Astrocyte (in vitro differentiated cells and primary cell): ENCODE data around the gene WDSUB1. TPM values are rescaled to one million over a fixed set of nuclear protein-coding genes. Genes with fewer than 3 reads are reported as not detected.

ENCODE experiments used
- DNase-seq: peaks from one replicate; pipeline ENCODE4 v3.0.0-alpha.2; 2010; ENCODE audit warnings: low read depth
- FAIRE-seq: peaks from 2 replicates; lab custom pipeline; 2011; peaks lifted over from hg19 to GRCh38; lab: Jason Lieb, UNC
- H2AFZ ChIP-seq: 2 replicates; pipeline ENCODE4 v1.6.0; 2012; ENCODE audit warnings: low read depth, low read length, inconsistent platforms
- H3K27ac ChIP-seq: 2 replicates; pipeline ENCODE4 v1.5.1; 2011; ENCODE audit warnings: low read depth, low read length, inconsistent platforms
- H3K27me3 ChIP-seq: 2 replicates; pipeline ENCODE4 v1.6.0; 2011; ENCODE audit warnings: low read length, inconsistent platforms; ENCODE audit not compliant: insufficient read depth
- H3K36me3 ChIP-seq: 2 replicates; pipeline ENCODE4 v1.5.1; 2011; ENCODE audit warnings: low read length, inconsistent platforms; ENCODE audit not compliant: insufficient read depth
- H3K4me1 ChIP-seq: 2 replicates; pipeline ENCODE4 v1.5.1; 2011; ENCODE audit warnings: low read length, inconsistent platforms; ENCODE audit not compliant: insufficient read depth
- H3K4me2 ChIP-seq: 2 replicates; pipeline ENCODE4 v1.6.0; 2012; ENCODE audit warnings: low read length, inconsistent platforms
- H3K4me3 ChIP-seq: 2 replicates; pipeline ENCODE4 v1.5.1; 2011; ENCODE audit warnings: low read depth, mild to moderate bottlenecking, low read length, inconsistent platforms; ENCODE audit not compliant: insufficient read depth
- H3K79me2 ChIP-seq: 2 replicates; pipeline ENCODE4 v1.6.0; 2012; ENCODE audit warnings: mild to moderate bottlenecking, low read length, inconsistent platforms; ENCODE audit not compliant: insufficient read depth
- H3K9ac ChIP-seq: 2 replicates; pipeline ENCODE4 v1.6.0; 2012; ENCODE audit warnings: mild to moderate bottlenecking, low read length, inconsistent platforms
- H3K9me3 ChIP-seq: 2 replicates; pipeline ENCODE4 v1.5.1; 2012; ENCODE audit warnings: low read depth, mild to moderate bottlenecking, low read length, inconsistent platforms; ENCODE audit not compliant: insufficient read depth
- H4K20me1 ChIP-seq: 2 replicates; pipeline ENCODE4 v1.6.0; 2012; ENCODE audit warnings: low read length, inconsistent platforms; ENCODE audit not compliant: insufficient read depth
- H3K27ac Mint-ChIP-seq: one replicate; pipeline ENCODE4 v1.8.0; 2021; ENCODE audit warnings: mild to moderate bottlenecking, mixed read lengths; ENCODE audit not compliant: unreplicated experiment
- H3K27me3 Mint-ChIP-seq: one replicate; pipeline ENCODE4 v1.8.0; 2021; ENCODE audit warnings: low read depth, mixed read lengths; ENCODE audit not compliant: unreplicated experiment
- H3K36me3 Mint-ChIP-seq: one replicate; pipeline ENCODE4 v1.8.0; 2021; ENCODE audit warnings: low read depth, mixed read lengths; ENCODE audit not compliant: unreplicated experiment
- H3K4me1 Mint-ChIP-seq: one replicate; pipeline ENCODE4 v1.8.0; 2021; ENCODE audit warnings: low read depth, mixed read lengths; ENCODE audit not compliant: unreplicated experiment
- H3K4me3 Mint-ChIP-seq: one replicate; pipeline ENCODE4 v1.8.0; 2021; ENCODE audit warnings: mild to moderate bottlenecking, moderate library complexity, mixed read lengths; ENCODE audit not compliant: unreplicated experiment
- H3K9me3 Mint-ChIP-seq: one replicate; pipeline ENCODE4 v1.8.0; 2021; ENCODE audit warnings: mild to moderate bottlenecking, mixed read lengths; ENCODE audit not compliant: unreplicated experiment
- EZH2 ChIP-seq: IDR thresholded peaks from 2 replicates; pipeline ENCODE4 v1.6.1; 2012; ENCODE audit warnings: mild to moderate bottlenecking, low read length, inconsistent platforms; ENCODE audit not compliant: insufficient read depth
- total RNA-seq: library from RNA; stranded (reverse); gene quantifications from 2 replicates; pipeline ENCODE4 v1.2.1, GENCODE V29; 2021
- TF ChIP-seq, protein P1 (sequence below): IDR thresholded peaks from 2 replicates; pipeline ENCODE4 v1.5.1; 2011; ENCODE audit warnings: low read depth, mild to moderate bottlenecking, inconsistent platforms, low read length, moderate library complexity; ENCODE audit not compliant: insufficient read depth

The WDSUB1 gene
- total RNA-seq, 1 donor from 2014 or later = 5.4 TPM

DNA sequence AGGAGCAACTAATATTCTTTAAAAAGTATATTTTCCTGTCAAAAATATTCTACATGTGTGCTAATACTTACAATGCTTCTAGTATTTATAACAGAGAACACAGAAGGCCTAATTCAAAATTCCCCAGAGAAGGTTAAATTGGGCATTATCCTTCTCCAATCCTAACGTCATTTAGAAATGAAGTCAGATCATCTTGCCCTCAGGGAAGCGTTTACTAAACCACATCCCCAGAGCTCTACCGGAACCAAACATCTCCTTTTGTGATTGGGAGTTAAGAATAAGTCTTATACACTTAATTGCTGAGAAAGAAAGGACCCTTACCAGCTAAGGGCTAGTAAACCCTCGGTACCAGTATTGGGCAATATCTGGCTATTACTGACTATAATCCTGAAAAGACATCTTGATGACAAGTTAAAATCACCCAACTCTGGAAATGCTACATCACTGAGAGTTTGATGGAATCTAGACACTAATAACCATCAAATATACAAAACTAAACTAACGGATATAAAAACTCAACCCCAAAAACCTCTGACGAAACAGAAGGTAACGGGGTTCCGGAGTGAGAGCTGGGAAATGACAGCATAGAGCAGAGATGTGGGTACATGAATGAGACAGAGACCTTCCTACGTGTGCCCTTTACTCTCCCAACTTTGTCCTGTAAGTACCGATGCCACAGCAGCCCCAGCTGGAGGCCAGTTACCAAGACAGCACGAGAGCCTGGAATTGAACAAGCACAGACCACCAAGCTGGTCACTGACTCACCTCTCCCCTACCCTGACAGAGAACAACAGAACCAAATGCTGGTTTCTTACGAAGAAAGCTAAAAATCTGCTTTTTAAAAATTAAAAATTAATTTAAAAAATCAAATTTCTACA, 35.0 kb downstream of the WDSUB1 start:
- H4K20me1 ChIP-seq = no peaks in the 10 kb centered on the region
- H3K9ac ChIP-seq = no peak overlapping the region
- H3K4me3 ChIP-seq = no peak overlapping the region
- TF ChIP-seq EZH2 = no peak
- TF ChIP-seq, protein P1, sequence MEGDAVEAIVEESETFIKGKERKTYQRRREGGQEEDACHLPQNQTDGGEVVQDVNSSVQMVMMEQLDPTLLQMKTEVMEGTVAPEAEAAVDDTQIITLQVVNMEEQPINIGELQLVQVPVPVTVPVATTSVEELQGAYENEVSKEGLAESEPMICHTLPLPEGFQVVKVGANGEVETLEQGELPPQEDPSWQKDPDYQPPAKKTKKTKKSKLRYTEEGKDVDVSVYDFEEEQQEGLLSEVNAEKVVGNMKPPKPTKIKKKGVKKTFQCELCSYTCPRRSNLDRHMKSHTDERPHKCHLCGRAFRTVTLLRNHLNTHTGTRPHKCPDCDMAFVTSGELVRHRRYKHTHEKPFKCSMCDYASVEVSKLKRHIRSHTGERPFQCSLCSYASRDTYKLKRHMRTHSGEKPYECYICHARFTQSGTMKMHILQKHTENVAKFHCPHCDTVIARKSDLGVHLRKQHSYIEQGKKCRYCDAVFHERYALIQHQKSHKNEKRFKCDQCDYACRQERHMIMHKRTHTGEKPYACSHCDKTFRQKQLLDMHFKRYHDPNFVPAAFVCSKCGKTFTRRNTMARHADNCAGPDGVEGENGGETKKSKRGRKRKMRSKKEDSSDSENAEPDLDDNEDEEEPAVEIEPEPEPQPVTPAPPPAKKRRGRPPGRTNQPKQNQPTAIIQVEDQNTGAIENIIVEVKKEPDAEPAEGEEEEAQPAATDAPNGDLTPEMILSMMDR = no peak
- no peaks in the 10 kb centered on the region for H3K27me3 ChIP-seq
- peaks cover 4% of the 10 kb centered on the region for H3K4me1 ChIP-seq
- H3K9me3 Mint-ChIP-seq = no peaks in the 10 kb centered on the region
- H3K4me3 Mint-ChIP-seq = no peak overlapping the region
- H3K4me1 Mint-ChIP-seq = no peaks in the 10 kb centered on the region
- no peaks in the 10 kb centered on the region for H3K9me3 ChIP-seq
- no peak overlapping the region for H3K27ac Mint-ChIP-seq
- no peak overlapping the region for H2AFZ ChIP-seq
- H3K79me2 ChIP-seq = no peaks in the 10 kb centered on the region
- no peak overlapping the region for H3K27ac ChIP-seq
- H3K36me3 ChIP-seq = no peaks in the 10 kb centered on the region
- peaks cover 14% of the 10 kb centered on the region for H3K36me3 Mint-ChIP-seq
- FAIRE-seq (no peak), DNase-seq (no peak)
- H3K27me3 Mint-ChIP-seq = no peaks in the 10 kb centered on the region
- H3K4me2 ChIP-seq = no peak overlapping the region

DNA sequence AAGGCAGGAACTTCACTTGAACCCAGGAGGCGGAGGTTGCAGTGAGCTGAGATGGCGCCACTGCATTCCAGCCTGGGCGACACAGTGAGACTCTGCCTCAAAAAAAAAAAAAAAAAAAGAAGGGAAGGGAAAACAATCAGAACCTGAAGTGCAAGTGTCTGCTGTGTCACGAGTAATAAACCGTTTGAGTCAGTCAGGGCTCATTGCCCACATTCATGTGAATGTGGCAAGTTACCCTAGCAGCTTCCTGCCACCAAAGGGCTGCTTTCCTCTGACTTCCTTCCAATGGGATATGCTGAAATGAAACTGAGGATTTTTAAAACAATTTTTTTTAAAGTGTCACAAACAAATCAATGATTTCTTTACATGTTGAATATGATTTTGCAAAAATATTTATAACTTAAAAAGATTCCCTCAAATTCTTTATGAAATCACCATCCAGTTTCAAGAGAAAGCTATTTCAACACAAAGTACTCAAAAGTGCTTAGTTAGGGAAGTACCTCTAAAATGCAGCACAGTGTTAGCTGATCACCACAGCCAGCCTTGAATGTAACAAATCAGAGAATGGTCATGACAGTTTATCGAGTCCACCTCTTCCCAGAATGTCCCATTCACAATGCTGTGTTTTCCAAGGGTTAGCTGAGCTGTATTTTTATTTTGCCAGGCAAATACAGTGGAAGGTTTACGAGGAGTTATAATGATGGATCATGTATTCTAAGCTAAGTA, 36.4 kb downstream of the WDSUB1 start:
- H3K27me3 Mint-ChIP-seq = no peaks in the 10 kb centered on the region
- no peak for TF ChIP-seq EZH2
- TF ChIP-seq, protein P1 = no peak
- H3K4me1 ChIP-seq = peaks cover 4% of the 10 kb centered on the region
- H3K27ac Mint-ChIP-seq = no peak overlapping the region
- H3K4me1 Mint-ChIP-seq = no peaks in the 10 kb centered on the region
- H3K27ac ChIP-seq = no peak overlapping the region
- H3K36me3 ChIP-seq = no peaks in the 10 kb centered on the region
- H3K4me3 ChIP-seq = no peak overlapping the region
- no peaks in the 10 kb centered on the region for H3K9me3 Mint-ChIP-seq
- no peaks in the 10 kb centered on the region for H3K9me3 ChIP-seq
- no peak overlapping the region for H2AFZ ChIP-seq
- H3K36me3 Mint-ChIP-seq = peaks cover 23% of the 10 kb centered on the region
- no peak overlapping the region for H3K4me2 ChIP-seq
- H3K4me3 Mint-ChIP-seq = no peak overlapping the region
- no peaks in the 10 kb centered on the region for H4K20me1 ChIP-seq
- H3K9ac ChIP-seq = no peak overlapping the region
- H3K27me3 ChIP-seq = no peaks in the 10 kb centered on the region
- no peaks in the 10 kb centered on the region for H3K79me2 ChIP-seq
- peak; percentile 62 for DNase-seq
- no peak for FAIRE-seq
